HEK293 (cell line): ENCODE measurements around the gene S100A13.

Source experiments
- BCL11B ChIP-seq: fragments of 450-650 bp; formaldehyde crosslinking; IDR thresholded peaks from 2 replicates; pipeline ENCODE4 v1.5.1; 2016; ENCODE audit warnings: low read depth, missing biosample characterization, missing genetic modification characterization
- CTCF ChIP-seq: fragments of 450-650 bp; formaldehyde crosslinking; IDR thresholded peaks from 2 replicates; pipeline ENCODE4 v1.5.1; 2016; ENCODE audit warnings: missing biosample characterization, missing genetic modification characterization
- PBX3 ChIP-seq: sonication (generic); formaldehyde crosslinking; IDR thresholded peaks from 2 replicates; pipeline ENCODE4 v1.8.1; 2022; ENCODE audit warnings: mild to moderate bottlenecking, moderate library complexity, missing genetic modification reagents
- ZBTB1 ChIP-seq: fragments of 450-650 bp; formaldehyde crosslinking; IDR thresholded peaks from 2 replicates; pipeline ENCODE4 v1.5.1; 2016; ENCODE audit warnings: missing biosample characterization, missing genetic modification characterization
- ZBTB48 ChIP-seq: fragments of 450-650 bp; formaldehyde crosslinking; IDR thresholded peaks from 2 replicates; pipeline ENCODE4 v1.5.1; 2016; ENCODE audit warnings: missing biosample characterization, missing genetic modification characterization
- ZNF114 ChIP-seq: fragments of 450-650 bp; formaldehyde crosslinking; IDR thresholded peaks from 2 replicates; pipeline ENCODE4 v1.5.0; 2017; ENCODE audit warnings: missing biosample characterization, missing genetic modification characterization
- ZNF140 ChIP-seq: fragments of 450-650 bp; formaldehyde crosslinking; IDR thresholded peaks from 2 replicates; pipeline ENCODE4 v1.5.1; 2016; ENCODE audit warnings: missing biosample characterization, missing genetic modification characterization
- ZNF239 ChIP-seq: fragments of 450-650 bp; formaldehyde crosslinking; IDR thresholded peaks from 2 replicates; pipeline ENCODE4 v1.5.1; 2016; ENCODE audit warnings: missing biosample characterization, missing genetic modification characterization
- ZNF549 ChIP-seq: fragments of 450-650 bp; IDR thresholded peaks from 2 replicates; pipeline ENCODE4 v1.5.1; 2018; ENCODE audit warnings: missing biosample characterization, missing genetic modification characterization, mild to moderate bottlenecking, inconsistent platforms, moderate library complexity
- ZNF561 ChIP-seq: fragments of 450-650 bp; IDR thresholded peaks from 2 replicates; pipeline ENCODE4 v1.5.1; 2018; ENCODE audit warnings: missing biosample characterization, missing genetic modification characterization, borderline replicate concordance
- ZNF624 ChIP-seq: fragments of 450-650 bp; formaldehyde crosslinking; IDR thresholded peaks from 2 replicates; pipeline ENCODE4 v1.5.1; 2017; ENCODE audit warnings: missing biosample characterization, missing genetic modification characterization
- TF ChIP-seq, protein P1 (sequence below): fragments of 450-650 bp; formaldehyde crosslinking; IDR thresholded peaks from 2 replicates; pipeline ENCODE4 v1.5.1; 2016; ENCODE audit warnings: missing biosample characterization, missing genetic modification characterization
- TF ChIP-seq, protein P2 (sequence below): fragments of 450-650 bp; IDR thresholded peaks from 2 replicates; pipeline ENCODE4 v1.5.1; 2018; ENCODE audit warnings: missing biosample characterization, mild to moderate bottlenecking, missing genetic modification characterization

DNA sequence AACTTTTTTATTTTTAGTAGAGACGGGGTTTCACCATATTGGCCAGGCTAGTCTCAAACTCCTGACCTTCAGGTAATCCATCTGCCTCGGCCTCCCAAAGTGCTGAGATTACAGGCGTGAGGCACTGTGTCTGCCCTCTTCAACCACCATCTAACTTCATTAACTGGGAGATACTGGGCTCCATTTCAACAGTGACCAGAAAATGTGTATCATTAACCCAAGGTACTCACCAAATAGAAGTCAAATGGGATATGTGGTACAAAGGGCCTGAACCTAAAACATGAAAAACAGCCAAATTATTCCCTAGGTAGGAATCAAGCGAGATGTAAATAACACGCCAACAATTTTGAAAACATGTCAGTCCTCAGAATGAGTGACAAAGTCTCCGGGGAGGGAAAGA is 42.3 kb upstream of the S100A13 start:
- TF ChIP-seq CTCF (tag by site-specific recombination) (no peak), ZNF549 (no peak), ZNF239 (tag by site-specific recombination) (no peak), ZNF624 (tag by site-specific recombination) (no peak), ZBTB48 (tag by site-specific recombination) (no peak), BCL11B (tag by site-specific recombination) (no peak), ZBTB1 (tag by site-specific recombination) (no peak), ZNF114 (tag by site-specific recombination) (no peak), ZNF140 (tag by site-specific recombination) (no peak), PBX3 (CRISPR knock-in tag) (no peak), ZNF561 (tag by site-specific recombination) (no peak)
- TF ChIP-seq, protein P1, sequence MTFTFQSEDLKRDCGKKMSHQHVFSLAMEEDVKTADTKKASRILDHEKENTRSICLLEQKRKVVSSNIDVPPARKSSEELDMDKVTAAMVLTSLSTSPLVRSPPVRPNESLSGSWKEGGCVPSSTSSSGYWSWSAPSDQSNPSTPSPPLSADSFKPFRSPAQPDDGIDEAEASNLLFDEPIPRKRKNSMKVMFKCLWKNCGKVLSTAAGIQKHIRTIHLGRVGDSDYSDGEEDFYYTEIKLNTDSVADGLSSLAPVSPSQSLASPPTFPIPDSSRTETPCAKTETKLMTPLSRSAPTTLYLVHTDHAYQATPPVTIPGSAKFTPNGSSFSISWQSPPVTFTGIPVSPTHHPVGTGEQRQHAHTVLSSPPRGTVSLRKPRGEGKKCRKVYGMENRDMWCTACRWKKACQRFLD (tag by site-specific recombination), result no peak
- TF ChIP-seq, protein P2, sequence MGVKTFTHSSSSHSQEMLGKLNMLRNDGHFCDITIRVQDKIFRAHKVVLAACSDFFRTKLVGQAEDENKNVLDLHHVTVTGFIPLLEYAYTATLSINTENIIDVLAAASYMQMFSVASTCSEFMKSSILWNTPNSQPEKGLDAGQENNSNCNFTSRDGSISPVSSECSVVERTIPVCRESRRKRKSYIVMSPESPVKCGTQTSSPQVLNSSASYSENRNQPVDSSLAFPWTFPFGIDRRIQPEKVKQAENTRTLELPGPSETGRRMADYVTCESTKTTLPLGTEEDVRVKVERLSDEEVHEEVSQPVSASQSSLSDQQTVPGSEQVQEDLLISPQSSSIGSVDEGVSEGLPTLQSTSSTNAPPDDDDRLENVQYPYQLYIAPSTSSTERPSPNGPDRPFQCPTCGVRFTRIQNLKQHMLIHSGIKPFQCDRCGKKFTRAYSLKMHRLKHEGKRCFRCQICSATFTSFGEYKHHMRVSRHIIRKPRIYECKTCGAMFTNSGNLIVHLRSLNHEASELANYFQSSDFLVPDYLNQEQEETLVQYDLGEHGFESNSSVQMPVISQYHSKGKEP (tag by site-specific recombination), result no peak
